Measurements from ENCODE around the gene FBXL7.

GRCh38 chr5:15835514-15835913 lies 335.5 kb downstream of the FBXL7 start:
- TF ChIP-seq EZH2 (IDR thresholded peaks at IDR 0.05; ENCODE audit: insufficient read depth, poor library complexity, severe bottlenecking) (no peak), EZH2phosphoT487 (IDR thresholded peaks at IDR 0.05; ENCODE audit: insufficient read depth, low read depth) (no peak)

All from GM23248 (cell line).